Mononuclear cell (primary cell): ENCODE measurements around the gene KRT74. TPM values are rescaled to one million over a fixed set of nuclear protein-coding genes. Genes with fewer than 3 reads are reported as not detected.

ENCODE experiments used
- H3K27me3 ChIP-seq: 2 replicates; pipeline ENCODE4 v1.6.0; 2011; ENCODE audit warnings: low read length, control low read depth; ENCODE audit not compliant: insufficient read depth
- H3K4me1 ChIP-seq: 2 replicates; pipeline ENCODE4 v1.5.1; 2011; ENCODE audit warnings: mild to moderate bottlenecking, low read length, control low read depth; ENCODE audit not compliant: insufficient read depth
- H3K4me3 ChIP-seq: 2 replicates; pipeline ENCODE4 v1.5.1; 2011; ENCODE audit warnings: mild to moderate bottlenecking, low read length, moderate library complexity
- H3K9me3 ChIP-seq: 2 replicates; pipeline ENCODE4 v1.5.1; 2011; ENCODE audit warnings: low read depth, mild to moderate bottlenecking, control low read depth, low read length
- total RNA-seq: library from RNA; depleted of rRNA; stranded (reverse); fragments of >200 nt; gene quantifications from one replicate; pipeline ENCODE4 v1.2.3, GENCODE V29; 2012

The KRT74 gene
- total RNA-seq, 1 donor = 0.10 TPM

GRCh38 chr12:52587563-52587962, 13.9 kb upstream of the KRT74 start:
- Histone ChIP-seq H3K4me3 (no peak overlapping the region), H3K4me1 (peaks cover 21% of the 10 kb centered on the region), H3K9me3 (no peaks in the 10 kb centered on the region), H3K27me3 (no peaks in the 10 kb centered on the region)

- H3K4me1 ChIP-seq = peaks cover 21% of the 10 kb centered on the region
- H3K9me3 ChIP-seq = no peaks in the 10 kb centered on the region
- no peak overlapping the region for H3K4me3 ChIP-seq
- no peaks in the 10 kb centered on the region for H3K27me3 ChIP-seq
Measured at GRCh38 chr12:52585946-52586345, 12.3 kb upstream of the KRT74 start.

- no peaks in the 10 kb centered on the region for H3K9me3 ChIP-seq
- H3K4me3 ChIP-seq = no peak overlapping the region
- no peaks in the 10 kb centered on the region for H3K27me3 ChIP-seq
- H3K4me1 ChIP-seq = peaks cover 21% of the 10 kb centered on the region
Measured at GRCh38 chr12:52585066-52585465, 11.4 kb upstream of the KRT74 start.

GRCh38 chr12:52584156-52584682, 10.6 kb upstream of the KRT74 start:
- peaks cover 21% of the 10 kb centered on the region for H3K4me1 ChIP-seq
- no peaks in the 10 kb centered on the region for H3K9me3 ChIP-seq
- H3K27me3 ChIP-seq = no peaks in the 10 kb centered on the region
- no peak overlapping the region for H3K4me3 ChIP-seq

- H3K9me3 ChIP-seq = no peaks in the 10 kb centered on the region
- H3K4me1 ChIP-seq = peaks cover 21% of the 10 kb centered on the region
- no peak overlapping the region for H3K4me3 ChIP-seq
- H3K27me3 ChIP-seq = no peaks in the 10 kb centered on the region
Measured at GRCh38 chr12:52582971-52583456, 9.4 kb upstream of the KRT74 start.

- Histone ChIP-seq H3K4me1 (peaks cover 21% of the 10 kb centered on the region), H3K27me3 (no peaks in the 10 kb centered on the region), H3K4me3 (no peak overlapping the region), H3K9me3 (no peaks in the 10 kb centered on the region)
Measured at GRCh38 chr12:52582486-52582885, 8.8 kb upstream of the KRT74 start.

- Histone ChIP-seq H3K9me3 (no peaks in the 10 kb centered on the region), H3K4me3 (no peak overlapping the region), H3K4me1 (peaks cover 15% of the 10 kb centered on the region), H3K27me3 (no peaks in the 10 kb centered on the region)
Measured at GRCh38 chr12:52581481-52581880, 7.8 kb upstream of the KRT74 start.

- peaks cover 12% of the 10 kb centered on the region for H3K4me1 ChIP-seq
- H3K27me3 ChIP-seq = no peaks in the 10 kb centered on the region
- H3K9me3 ChIP-seq = no peaks in the 10 kb centered on the region
- H3K4me3 ChIP-seq = no peak overlapping the region
Measured at GRCh38 chr12:52581066-52581465, 7.4 kb upstream of the KRT74 start.

- H3K27me3 ChIP-seq = no peaks in the 10 kb centered on the region
- H3K9me3 ChIP-seq = no peaks in the 10 kb centered on the region
- H3K4me1 ChIP-seq = peaks cover 8% of the 10 kb centered on the region
- H3K4me3 ChIP-seq = no peak overlapping the region
Measured at GRCh38 chr12:52580496-52580895, 6.9 kb upstream of the KRT74 start.

- no peaks in the 10 kb centered on the region for H3K9me3 ChIP-seq
- H3K4me1 ChIP-seq = peaks cover 5% of the 10 kb centered on the region
- no peaks in the 10 kb centered on the region for H3K27me3 ChIP-seq
- no peak overlapping the region for H3K4me3 ChIP-seq
Measured at GRCh38 chr12:52579468-52580465, 6.1 kb upstream of the KRT74 start.

- Histone ChIP-seq H3K4me1 (peaks cover 5% of the 10 kb centered on the region), H3K4me3 (no peak overlapping the region), H3K9me3 (no peaks in the 10 kb centered on the region), H3K27me3 (no peaks in the 10 kb centered on the region)
Measured at GRCh38 chr12:52578469-52578868, 4.8 kb upstream of the KRT74 start.

GRCh38 chr12:52577316-52577715, 3.7 kb upstream of the KRT74 start:
- Histone ChIP-seq H3K4me1 (no peaks in the 10 kb centered on the region), H3K27me3 (no peaks in the 10 kb centered on the region), H3K4me3 (no peak overlapping the region), H3K9me3 (no peaks in the 10 kb centered on the region)

GRCh38 chr12:52575948-52576347, 2.3 kb upstream of the KRT74 start:
- H3K27me3 ChIP-seq = no peaks in the 10 kb centered on the region
- no peaks in the 10 kb centered on the region for H3K4me1 ChIP-seq
- no peaks in the 10 kb centered on the region for H3K9me3 ChIP-seq
- H3K4me3 ChIP-seq = no peak overlapping the region

GRCh38 chr12:52575256-52575655, 1.6 kb upstream of the KRT74 start:
- Histone ChIP-seq H3K9me3 (no peaks in the 10 kb centered on the region), H3K27me3 (no peaks in the 10 kb centered on the region), H3K4me3 (no peak overlapping the region), H3K4me1 (no peaks in the 10 kb centered on the region)

- Histone ChIP-seq H3K27me3 (no peaks in the 10 kb centered on the region), H3K4me1 (peaks cover 6% of the 10 kb centered on the region), H3K4me3 (no peak overlapping the region), H3K9me3 (no peaks in the 10 kb centered on the region)
Measured at GRCh38 chr12:52573306-52573705, 337 bp downstream of the KRT74 start.
